ENCODE data around the gene NEURL1B. TPM values are rescaled to one million over a fixed set of nuclear protein-coding genes. Genes with fewer than 3 reads are reported as not detected.

Gene NEURL1B
- total and polyA plus RNA-seq, 4 donors = 1.5 to 10.0 (median 5.5) TPM

DNA sequence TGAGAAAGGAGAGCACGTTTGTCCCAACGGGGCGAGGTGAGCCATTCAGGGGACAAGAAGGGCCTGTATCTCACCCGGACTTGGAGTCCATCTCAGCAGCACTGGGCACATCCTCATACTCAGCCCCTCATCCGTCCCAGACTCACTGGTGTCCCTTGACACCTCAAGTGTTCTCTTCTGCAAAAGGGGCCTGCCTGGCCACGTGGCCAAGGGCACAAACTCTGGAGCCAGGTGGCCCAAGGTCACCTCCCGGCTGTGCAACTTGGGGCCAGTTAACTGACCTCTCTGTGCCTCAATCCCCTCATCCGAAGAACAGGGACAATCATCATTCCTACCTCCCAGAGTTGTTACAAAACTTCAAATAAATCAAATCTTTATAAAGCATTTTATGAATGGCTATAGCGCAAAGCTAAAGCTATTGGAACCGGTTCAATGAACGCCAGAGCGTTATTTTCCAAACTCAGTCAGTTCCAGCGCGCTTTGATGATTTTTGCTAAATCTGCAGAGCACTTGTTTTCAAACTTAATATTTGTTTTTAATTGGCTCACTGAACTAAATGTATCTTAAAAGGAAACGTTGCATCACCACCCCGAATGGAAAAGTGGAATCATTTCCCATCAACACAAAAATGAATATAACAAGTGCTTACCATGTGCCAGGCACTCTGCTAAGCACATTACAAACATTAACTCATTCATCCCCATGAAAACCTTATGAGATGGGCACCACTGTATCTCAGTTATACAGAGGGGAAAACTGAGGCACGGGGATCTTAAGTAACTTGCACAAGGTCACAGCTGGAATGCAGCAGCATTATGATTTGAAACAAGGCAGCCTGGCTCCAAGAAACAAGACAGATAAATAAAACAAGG, 80.6 kb downstream of the NEURL1B start (continued):
- TF ChIP-seq, protein P1, sequence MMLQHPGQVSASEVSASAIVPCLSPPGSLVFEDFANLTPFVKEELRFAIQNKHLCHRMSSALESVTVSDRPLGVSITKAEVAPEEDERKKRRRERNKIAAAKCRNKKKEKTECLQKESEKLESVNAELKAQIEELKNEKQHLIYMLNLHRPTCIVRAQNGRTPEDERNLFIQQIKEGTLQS (IDR thresholded peaks at IDR 0.05) = peak; percentile 98
- peak in 1 of 2 donors; percentile 36 for TF ChIP-seq GABPA (IDR thresholded peaks at IDR 0.05 in 1 of 2, conservative IDR thresholded peaks at IDR 0.05 in 1 of 2)

DNA sequence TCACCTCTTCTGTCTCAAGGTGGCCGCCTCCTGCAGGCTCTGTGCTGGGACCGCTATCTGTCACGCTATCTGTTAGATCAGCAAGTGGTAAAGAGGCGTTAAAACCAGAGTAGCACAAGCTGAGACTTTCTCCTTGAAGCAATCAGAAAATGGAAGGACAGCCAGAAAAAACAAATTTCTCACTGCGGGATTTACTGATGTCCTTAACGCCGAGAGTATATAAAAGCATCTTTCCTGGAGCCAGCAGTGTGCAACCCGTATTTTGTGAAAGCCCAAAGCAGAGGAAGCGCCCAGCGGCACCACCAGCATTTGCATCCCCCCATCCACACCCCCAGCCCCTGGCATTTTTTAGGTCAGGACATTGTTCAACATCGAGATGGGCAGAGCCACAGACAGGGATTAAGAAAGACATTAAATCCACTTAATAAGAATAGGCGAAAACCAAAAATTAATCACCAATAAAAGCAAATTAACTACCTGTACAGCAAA, 81.3 kb downstream of the NEURL1B start:
- Histone ChIP-seq H3K4me3 (ENCODE audit: low read depth in 1 of 3, low read length in 3 of 3) (no peak overlapping the region), H3K4me1 (ENCODE audit: control insufficient read depth in 4 of 4, insufficient read depth in 4 of 4, low read length in 3 of 4) (peaks cover 17 to 38% (median 32%) of the 10 kb centered on the region in 4 donors), H3K27me3 (ENCODE audit: control insufficient read depth in 4 of 4, insufficient read depth in 4 of 4, low read length in 3 of 4) (no peaks in the 10 kb centered on the region), H3K36me3 (ENCODE audit: control insufficient read depth in 4 of 4, insufficient read depth in 3 of 4, low read depth in 1 of 4, low read length in 3 of 4) (no peaks in the 10 kb centered on the region), H3K9me3 (ENCODE audit: control insufficient read depth in 4 of 4, low read length in 3 of 4) (no peaks in the 10 kb centered on the region), H3K9ac (ENCODE audit: low read depth in 1 of 2, low read length in 2 of 2) (peak overlapping the region in 1 of 2 donors; percentile 57), H3K27ac (ENCODE audit: low read depth in 1 of 2, low read length in 2 of 2) (peak overlapping the region; percentile 46 to 82)
- 75% methylated on average over 12 of the region's 12 CpGs for WGBS
- TF ChIP-seq NR2F2 (IDR thresholded peaks at IDR 0.05) (no peak), FOXA1 (IDR thresholded peaks at IDR 0.05) (no peak), HNF4G (IDR thresholded peaks at IDR 0.05) (no peak), EGR1 (IDR thresholded peaks at IDR 0.05; ENCODE audit: low read depth in 2 of 2) (no peak), TAF1 (conservative IDR thresholded peaks at IDR 0.05) (no peak), SP1 (IDR thresholded peaks at IDR 0.05) (no peak), JUND (IDR thresholded peaks at IDR 0.05) (no peak), RAD21 (IDR thresholded peaks at IDR 0.05) (no peak), YY1 (IDR thresholded peaks at IDR 0.05) (no peak), FOXA2 (IDR thresholded peaks at IDR 0.05) (no peak), HNF4A (conservative IDR thresholded peaks at IDR 0.05) (no peak), GABPA (IDR thresholded peaks at IDR 0.05 in 1 of 2, conservative IDR thresholded peaks at IDR 0.05 in 1 of 2) (no peak), RXRA (IDR thresholded peaks at IDR 0.05) (no peak)
- TF ChIP-seq, protein P2, sequence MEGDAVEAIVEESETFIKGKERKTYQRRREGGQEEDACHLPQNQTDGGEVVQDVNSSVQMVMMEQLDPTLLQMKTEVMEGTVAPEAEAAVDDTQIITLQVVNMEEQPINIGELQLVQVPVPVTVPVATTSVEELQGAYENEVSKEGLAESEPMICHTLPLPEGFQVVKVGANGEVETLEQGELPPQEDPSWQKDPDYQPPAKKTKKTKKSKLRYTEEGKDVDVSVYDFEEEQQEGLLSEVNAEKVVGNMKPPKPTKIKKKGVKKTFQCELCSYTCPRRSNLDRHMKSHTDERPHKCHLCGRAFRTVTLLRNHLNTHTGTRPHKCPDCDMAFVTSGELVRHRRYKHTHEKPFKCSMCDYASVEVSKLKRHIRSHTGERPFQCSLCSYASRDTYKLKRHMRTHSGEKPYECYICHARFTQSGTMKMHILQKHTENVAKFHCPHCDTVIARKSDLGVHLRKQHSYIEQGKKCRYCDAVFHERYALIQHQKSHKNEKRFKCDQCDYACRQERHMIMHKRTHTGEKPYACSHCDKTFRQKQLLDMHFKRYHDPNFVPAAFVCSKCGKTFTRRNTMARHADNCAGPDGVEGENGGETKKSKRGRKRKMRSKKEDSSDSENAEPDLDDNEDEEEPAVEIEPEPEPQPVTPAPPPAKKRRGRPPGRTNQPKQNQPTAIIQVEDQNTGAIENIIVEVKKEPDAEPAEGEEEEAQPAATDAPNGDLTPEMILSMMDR (IDR thresholded peaks at IDR 0.05; ENCODE audit: low read depth, low read length, missing input control) = no peak
- TF ChIP-seq, protein P1 (IDR thresholded peaks at IDR 0.05) = no peak
- TF ChIP-seq, protein P3, sequence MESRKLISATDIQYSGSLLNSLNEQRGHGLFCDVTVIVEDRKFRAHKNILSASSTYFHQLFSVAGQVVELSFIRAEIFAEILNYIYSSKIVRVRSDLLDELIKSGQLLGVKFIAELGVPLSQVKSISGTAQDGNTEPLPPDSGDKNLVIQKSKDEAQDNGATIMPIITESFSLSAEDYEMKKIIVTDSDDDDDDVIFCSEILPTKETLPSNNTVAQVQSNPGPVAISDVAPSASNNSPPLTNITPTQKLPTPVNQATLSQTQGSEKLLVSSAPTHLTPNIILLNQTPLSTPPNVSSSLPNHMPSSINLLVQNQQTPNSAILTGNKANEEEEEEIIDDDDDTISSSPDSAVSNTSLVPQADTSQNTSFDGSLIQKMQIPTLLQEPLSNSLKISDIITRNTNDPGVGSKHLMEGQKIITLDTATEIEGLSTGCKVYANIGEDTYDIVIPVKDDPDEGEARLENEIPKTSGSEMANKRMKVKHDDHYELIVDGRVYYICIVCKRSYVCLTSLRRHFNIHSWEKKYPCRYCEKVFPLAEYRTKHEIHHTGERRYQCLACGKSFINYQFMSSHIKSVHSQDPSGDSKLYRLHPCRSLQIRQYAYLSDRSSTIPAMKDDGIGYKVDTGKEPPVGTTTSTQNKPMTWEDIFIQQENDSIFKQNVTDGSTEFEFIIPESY (IDR thresholded peaks at IDR 0.05) = no peak
- TF ChIP-seq, protein P4, sequence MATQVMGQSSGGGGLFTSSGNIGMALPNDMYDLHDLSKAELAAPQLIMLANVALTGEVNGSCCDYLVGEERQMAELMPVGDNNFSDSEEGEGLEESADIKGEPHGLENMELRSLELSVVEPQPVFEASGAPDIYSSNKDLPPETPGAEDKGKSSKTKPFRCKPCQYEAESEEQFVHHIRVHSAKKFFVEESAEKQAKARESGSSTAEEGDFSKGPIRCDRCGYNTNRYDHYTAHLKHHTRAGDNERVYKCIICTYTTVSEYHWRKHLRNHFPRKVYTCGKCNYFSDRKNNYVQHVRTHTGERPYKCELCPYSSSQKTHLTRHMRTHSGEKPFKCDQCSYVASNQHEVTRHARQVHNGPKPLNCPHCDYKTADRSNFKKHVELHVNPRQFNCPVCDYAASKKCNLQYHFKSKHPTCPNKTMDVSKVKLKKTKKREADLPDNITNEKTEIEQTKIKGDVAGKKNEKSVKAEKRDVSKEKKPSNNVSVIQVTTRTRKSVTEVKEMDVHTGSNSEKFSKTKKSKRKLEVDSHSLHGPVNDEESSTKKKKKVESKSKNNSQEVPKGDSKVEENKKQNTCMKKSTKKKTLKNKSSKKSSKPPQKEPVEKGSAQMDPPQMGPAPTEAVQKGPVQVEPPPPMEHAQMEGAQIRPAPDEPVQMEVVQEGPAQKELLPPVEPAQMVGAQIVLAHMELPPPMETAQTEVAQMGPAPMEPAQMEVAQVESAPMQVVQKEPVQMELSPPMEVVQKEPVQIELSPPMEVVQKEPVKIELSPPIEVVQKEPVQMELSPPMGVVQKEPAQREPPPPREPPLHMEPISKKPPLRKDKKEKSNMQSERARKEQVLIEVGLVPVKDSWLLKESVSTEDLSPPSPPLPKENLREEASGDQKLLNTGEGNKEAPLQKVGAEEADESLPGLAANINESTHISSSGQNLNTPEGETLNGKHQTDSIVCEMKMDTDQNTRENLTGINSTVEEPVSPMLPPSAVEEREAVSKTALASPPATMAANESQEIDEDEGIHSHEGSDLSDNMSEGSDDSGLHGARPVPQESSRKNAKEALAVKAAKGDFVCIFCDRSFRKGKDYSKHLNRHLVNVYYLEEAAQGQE (IDR thresholded peaks at IDR 0.05) = no peak
- TF ChIP-seq, protein P5, sequence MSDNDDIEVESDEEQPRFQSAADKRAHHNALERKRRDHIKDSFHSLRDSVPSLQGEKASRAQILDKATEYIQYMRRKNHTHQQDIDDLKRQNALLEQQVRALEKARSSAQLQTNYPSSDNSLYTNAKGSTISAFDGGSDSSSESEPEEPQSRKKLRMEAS (IDR thresholded peaks at IDR 0.05) = no peak
- no peak for DNase-seq (ENCODE audit: low spot score)
